Ramos (cell line): ENCODE data around the gene ABHD14A.
"Not testable (repeated sequence)": the region's sequence is repeated elsewhere in the genome, so short reads cannot be mapped to it uniquely, and the experiment has no call there.

Source experiments
- in situ Hi-C: fragments of 300-500 bp; cut with MboI; formaldehyde crosslinking; loops from one replicate; pipeline ENCODE4 v1.14.3; 2022; ENCODE audit warnings: low sequenced_read_pairs; ENCODE audit not compliant: unreplicated experiment

ABHD14A gene

DNA sequence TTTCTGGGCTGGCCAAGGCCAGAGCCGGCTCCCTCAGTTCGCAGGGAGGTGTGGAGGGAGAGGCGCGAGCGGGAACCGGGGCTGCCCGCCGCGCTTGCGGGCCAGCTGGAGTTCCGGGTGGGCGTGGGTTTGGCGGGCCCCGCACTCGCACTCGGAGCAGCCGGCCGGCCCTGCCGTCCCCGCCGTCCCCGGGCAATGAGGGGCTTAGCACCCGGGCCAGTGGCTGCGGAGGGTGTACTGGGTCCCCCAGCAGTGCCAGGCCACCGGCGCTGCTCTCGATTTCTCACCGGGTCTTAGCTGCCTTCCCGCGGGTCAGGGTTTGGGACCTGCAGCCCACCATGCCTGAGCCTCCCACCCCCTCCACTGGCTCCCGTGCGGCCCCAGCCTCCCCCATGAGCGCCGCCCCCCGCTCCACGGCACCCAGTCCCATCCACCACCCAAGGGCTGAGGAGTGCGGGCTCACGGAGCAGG, 15.7 kb downstream of the ABHD14A start:
- in situ Hi-C loops: not testable (repeated sequence)

DNA sequence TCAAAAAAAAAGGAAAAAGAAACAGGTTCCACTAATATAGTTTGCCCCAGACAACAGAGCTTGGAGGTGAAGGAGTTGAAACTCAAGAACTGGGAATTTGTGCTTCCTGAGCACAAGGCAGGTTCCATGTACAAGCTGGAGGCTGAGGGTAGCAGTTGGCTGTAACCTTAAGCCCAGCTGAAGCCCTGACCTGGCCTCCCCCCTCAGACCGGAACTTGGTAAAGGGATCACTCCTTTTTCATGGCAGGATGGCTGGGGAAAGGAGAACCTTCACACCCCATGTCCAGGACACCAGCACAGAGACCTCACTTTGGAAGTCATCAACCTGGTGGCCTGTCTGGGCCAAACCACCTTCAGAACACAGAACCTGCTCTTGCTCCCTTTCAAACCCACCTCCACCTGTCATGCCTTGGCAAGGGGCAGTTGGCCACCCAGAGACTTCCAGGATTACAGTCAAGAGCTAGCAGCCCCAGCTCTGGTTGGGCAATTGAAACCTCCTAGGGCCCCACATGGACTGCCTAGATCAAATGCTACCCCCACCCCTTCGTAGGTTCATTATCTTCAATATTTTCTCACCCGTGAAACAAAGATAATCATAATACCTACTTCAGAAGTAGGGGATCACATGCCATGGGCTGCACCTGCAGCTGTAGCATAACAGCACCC, 17.3 kb downstream of the ABHD14A start:
- in situ Hi-C loops: no loop called here

DNA sequence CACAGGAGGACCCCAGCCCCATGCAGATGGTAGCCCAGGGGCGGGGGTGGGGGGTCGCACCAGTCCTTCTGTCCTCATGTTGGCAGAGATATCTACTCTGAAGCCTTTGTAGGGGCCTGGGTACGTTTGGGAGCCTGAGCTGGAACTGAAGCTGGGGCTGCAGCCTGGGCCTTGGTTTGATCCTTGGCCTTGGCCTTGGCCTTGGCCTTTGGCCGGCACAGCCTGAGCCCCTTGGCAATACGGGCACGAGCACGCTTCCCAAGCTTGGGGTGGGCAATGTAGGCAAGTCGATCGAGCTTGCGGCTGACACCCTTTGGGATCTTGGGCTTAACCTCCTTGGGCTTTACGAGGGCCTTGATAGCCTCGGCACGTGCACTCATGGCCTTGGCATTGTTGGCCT, 18.8 kb downstream of the ABHD14A start:
- in situ Hi-C loops: not testable (repeated sequence)

DNA sequence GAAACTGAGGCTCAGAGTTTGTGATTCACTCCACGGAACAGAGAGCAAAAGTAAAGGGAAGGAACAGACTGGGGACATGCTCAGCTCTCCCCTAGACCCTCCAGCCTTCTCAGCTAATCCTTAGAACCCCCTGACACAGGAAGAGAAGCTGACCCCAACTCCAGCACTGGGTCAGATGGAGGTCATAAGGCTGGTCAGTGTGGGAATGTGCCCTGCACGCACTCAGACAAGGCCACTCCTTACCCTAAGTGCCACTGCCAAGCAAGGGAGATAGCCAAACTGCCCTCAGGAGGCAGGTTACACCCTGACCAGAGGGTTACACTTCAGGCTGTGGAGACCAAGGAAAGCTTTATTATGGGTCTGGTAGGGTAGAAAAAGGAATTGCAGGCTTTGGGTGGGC, 19.7 kb downstream of the ABHD14A start:
- in situ Hi-C loops: no loop called here

DNA sequence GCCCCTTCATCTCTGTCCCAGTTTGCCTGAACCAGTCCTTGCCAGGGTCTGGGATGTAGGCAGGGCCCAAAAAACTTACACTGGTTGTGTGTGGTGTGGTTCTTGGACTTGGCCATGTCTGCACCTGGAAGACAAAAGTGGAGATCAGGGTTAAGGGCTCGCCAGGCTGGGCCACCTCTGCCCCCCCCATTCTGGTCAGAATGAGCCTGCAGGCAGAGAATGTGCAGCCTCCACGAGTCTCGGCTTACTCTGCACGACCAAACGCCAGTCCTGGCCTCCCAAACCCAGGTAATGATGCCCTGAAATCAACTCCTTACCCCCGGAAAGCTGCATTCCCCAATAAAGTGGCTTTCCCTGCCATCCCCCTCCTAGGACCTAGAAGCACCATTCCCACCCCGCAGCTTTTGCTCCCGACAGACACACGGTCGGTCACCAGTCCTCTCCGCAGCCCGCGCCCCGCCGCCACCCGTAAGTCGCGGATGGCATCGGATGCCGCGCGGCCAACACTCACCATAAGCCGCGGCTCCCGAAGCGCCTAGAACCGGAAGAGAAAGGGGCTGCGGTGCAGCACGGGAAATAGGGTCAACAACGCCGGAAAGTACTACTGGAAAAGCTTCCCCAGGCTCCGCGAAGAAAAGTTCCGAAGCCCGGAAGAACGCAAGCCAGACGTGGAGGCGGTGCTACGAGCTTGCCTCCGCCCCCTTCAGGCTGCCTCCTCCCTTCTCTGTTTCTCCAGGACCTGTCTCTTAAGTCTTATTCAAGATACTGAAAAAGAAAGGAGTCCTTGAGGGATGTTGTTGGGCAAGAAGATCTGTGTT, 20.7 kb downstream of the ABHD14A start, which contains the start of gene RPL29:
Gene RPL29 (minus strand): TSS at position 550 of the 818 bp plus-strand sequence. CDS start 434 bp downstream, at position 116.
- in situ Hi-C loops: no loop called here

DNA sequence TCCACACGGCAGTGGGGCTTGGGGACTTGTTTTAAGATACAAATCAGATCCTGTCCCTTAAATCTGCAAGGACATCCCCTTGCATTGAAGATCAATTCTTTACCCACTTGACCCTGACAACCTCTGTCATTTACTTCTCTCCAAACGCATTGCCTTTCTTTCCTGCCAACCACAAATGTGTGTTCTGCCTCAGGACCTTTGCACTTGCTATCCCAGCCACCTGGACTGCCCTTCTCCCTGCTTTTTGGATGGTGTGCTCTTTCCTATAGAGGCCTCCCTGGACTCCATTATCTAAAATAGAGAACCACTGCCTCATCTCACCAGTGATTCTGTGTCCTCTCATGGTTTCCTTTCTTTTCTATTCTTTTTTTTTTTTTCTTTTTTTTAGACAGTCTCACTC, 22.3 kb downstream of the ABHD14A start:
- in situ Hi-C loops: no loop called here

DNA sequence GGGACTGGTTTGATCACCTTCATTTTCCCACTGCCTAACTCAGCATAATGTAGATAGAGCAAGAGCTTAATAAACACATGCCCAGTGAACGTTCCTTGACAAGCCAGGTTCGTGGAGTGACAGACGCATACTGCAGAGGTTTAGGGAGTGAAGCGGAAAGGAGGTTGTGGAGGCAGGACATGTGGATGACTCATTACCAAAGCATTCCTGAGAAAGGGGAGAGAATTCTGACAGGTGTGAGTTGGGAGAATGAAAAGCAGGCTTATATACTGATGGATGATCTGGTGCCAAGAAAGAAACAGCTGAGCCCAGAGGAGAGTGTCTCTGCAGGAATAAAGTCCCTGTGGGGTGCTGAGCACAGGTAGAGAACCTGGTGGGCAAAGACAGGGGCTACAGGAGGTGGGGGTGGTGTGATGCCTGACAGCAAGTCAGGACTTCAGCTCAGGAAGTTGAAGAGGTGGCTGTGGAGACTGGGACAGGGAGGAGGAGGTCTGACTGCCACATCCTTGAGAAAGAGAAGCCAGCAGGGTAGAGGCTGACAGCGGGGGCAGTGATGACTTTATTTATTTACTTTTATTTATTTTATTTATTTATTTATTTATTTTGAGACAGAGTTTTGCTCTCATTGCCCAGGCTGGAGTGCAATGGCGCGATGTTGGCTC, 23.2 kb downstream of the ABHD14A start:
- in situ Hi-C loops: no loop called here

DNA sequence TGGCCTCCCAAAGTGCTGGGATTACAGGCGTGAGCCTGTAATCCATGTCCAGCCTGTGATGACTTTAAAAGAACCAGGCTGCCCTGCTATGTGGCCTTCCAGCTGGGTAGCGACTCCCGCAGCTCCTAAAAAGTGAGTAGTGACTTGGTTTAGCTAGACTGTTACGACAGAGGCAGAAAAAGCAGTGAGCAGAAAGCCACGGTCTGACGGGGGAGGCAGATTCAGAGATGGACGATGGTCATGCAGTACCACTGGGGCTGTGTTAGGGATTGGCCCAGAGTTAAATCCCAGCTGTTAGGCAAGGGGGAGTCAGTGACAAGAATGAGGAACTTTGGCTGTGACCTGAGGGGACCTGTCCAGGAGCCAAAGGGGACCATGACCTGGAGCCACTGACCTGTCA, 23.9 kb downstream of the ABHD14A start:
- in situ Hi-C loops: no loop called here

DNA sequence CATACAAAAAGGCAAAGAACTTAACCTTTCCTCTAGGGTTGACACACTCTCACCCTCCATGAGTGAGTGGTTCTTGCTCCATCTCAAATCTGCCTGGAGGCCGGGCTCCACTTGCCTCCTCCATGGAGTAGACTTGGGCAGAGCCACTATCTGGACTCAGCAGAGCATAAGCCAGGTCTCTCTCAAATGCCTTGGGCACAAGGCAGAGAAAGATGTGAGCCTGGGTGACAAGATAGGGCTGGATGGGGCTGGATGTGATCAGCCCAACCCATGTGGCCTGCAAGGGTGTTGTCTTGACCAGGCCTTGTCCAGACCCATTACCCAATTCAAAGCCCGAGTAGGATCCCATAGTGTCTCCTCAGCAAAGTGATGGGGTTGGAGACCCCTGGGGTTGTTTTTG, 25.0 kb downstream of the ABHD14A start:
- in situ Hi-C loops: loop anchor here (5.0 to 10.0 kb wide), 2 partner anchors 142 to 345 kb away; no protein-coding TSS in a partner anchor

DNA sequence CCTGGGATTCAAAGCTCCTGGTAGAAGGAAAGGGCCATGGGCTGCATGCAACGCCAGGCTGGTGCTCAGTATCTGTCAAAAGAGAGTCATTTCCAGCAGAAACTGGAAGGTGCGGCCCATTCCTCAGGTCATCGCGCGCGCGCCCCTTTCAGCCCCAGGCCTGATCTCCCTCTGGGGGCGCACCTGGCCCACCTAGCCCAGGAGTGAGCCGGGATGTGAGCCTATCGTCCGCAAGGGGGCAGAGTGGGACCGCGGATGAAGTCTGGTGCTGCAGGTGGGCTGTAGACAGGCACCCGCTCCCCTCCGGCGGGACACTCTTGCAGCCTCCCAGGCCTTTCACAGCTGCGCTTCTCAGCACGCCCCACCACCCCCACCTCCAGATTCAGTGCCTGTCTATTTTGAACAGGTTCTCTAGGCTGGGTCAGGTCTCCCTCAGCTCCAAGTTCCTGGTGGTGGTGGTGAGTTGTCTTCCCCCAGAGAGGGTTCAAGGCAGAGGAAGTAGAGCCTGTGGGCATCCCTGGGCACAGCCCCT, 26.6 kb downstream of the ABHD14A start:
- in situ Hi-C loops: loop anchor here (5.0 to 10.0 kb wide), 2 partner anchors 141 to 343 kb away; no protein-coding TSS in a partner anchor

DNA sequence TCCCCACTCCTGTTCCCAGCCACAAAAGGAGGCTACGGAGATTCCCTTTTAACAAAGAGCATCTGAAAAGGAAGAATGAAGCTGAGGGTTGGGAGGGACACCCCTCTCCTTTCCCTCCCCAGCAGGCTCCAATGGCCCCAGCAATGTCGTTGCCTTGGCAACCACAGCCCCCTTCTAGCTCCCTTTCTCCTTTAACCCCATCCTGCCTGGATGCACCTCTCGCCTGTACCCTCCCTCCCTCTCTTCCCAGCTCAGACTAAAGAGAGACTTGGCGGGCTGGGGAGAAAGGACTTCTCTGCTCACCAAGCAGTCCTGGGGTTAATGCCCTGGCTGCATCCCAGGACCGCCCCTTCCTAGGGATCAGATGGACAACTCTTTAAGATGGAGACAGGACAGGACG, 27.9 kb downstream of the ABHD14A start:
- in situ Hi-C loops: loop anchor here (5.0 to 10.0 kb wide), 2 partner anchors 140 to 342 kb away; no protein-coding TSS in a partner anchor

DNA sequence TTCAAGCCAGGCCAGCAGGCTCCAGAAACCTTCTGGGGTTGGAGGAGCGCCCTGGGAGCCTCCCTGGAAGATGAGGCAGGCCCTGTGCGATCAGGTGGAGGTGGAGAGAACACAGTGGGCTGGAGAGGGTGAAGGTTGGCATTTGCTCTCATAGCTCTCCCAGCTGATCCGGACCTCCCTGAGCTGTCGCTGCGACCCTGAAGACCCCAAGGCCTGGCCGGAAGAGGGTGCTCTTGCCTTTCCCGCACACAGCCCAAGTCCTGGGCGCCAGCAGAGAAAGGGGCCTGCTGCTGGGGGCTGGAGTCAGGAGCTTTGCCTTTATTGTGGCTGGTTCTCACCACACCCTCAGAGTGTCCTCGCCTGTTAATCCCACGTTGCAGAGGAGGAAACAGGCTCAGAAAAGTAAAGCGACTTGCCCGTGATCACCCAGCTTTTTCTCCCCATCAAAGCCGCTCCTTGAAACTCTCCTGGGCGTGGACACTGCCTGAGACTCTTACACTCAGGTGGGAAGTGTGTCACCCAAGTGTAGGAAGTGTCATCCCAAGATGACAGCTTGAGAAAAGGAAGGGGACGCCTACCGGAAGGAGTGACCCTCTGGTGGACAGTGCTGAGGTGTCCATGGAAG, 29.4 kb downstream of the ABHD14A start:
- in situ Hi-C loops: loop anchor here (5.0 to 10.0 kb wide), 2 partner anchors 138 to 341 kb away; no protein-coding TSS in a partner anchor

DNA sequence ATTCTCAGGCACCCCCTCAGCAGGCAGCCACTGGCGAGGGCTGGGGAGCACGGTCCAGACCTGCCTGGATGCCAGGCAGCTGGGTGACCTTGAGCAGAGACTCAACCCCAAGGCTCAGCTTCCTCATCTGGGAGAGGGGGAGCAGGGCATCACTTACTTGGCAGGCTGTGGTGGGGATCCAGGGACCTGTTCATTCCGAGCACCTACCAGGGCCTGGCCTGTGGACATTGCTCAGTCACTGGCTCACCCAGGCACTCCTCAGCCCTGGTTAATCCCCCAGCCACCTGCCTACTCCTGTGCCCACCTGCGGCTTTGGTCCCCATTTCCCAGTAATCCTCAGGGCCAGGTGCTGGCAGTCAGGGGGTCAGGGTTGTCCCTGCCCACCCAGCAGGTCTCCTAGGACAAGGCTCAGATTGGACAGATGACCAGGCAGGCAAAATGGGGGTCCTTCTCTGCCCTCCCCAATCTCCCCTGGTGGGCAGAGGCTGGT, 30.1 kb downstream of the ABHD14A start:
- in situ Hi-C loops: loop anchor here (5.0 to 10.0 kb wide), 2 partner anchors 137 to 340 kb away; no protein-coding TSS in a partner anchor

DNA sequence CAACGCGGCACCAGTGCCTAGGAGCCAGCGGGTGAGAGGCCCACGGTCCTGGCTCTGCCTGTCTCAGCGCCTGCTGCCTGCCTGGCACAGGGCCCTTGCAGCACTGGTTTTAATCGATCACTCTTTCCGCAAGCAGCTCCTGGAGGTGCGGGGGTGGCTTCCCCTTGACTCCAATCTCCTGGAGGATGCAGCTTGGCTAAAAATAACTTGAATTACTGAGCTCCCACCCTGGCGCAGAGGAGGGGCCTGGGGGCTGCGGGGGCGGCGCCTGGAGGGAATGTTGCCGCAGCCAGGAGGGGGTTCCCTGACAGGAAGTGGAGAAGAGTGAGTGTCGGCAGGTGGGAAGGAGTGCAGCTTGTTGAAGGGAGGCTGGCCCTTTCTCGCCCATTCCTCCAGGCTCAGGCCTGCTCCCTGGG, 30.7 kb downstream of the ABHD14A start:
- in situ Hi-C loops: loop anchor here (10.0 kb wide), 1 partner anchor 339 kb away; no protein-coding TSS in a partner anchor

DNA sequence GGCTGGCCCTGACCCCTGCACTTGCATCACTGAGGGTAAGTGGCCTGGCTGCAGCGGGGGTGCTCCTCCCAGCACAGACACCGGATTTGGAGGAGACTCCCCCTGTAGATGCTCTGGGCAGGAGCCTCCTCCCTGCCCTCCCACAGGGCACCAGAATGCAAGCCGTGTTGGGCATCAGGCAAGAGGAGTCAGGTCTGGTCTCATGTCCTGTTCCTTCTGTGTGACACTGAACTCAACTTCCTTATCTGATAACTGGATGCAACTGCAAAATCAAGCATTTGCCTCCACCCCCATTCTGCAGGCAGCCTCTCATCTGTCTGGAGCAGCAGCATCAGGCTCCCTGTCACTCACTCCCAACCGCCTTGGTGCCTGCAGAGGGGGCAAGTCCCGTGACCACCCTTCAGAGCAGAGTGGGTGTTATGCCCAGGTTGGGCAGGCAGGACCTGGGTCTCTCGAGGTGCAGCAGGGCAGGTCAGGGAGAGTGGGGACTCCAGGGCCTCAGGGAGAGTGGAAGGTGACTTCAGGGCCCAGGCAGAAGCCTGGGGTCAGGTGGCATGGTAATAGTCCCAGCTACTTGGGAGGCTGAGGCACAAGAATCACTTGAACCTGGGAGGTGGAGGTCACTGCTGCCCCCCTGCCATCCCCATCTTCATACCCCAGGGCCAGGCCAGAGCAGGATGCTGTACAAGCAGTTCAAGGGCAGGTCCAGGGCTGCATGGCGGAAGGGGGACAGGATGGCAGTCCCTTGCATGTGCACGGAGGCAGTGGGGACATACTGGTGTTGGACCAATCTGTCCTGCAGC, 31.4 kb downstream of the ABHD14A start:
- in situ Hi-C loops: loop anchor here (10.0 kb wide), 1 partner anchor 339 kb away; no protein-coding TSS in a partner anchor

DNA sequence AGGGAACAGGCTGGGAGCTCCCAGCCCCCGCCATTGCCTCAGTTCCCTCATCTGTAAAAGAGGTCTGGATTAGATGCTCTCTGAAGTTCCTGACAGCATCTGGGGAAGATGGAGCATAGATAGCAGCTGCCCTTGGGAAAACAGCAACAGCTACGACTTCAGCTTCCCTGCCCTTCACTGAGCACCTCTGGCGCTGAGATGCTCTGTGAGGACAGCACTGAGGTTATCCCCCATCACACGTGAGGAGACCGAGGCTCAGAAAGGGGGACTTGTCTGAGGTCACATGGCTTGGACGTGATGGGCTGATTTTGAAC, 31.9 kb downstream of the ABHD14A start:
- in situ Hi-C loops: loop anchor here (10.0 kb wide), 1 partner anchor 338 kb away; no protein-coding TSS in a partner anchor

DNA sequence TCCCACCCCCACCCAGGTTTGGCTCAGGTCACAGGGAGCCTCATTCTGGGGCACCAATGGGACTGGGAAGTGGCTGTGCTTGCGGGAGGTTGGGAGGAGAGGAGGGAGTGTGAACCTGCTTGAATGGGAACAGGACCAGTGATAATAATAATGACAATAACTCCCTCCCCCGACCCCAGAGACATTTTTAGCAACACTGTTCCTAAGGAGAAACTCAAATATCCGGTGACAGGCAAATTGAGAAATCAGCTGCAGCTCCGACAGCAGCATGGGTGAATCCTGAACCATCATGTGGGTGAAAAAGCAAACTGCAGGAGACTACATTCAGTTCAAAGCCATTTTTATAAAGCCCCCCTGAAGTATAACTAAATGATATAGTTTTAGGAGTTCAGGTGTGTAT, 32.4 kb downstream of the ABHD14A start:
- in situ Hi-C loops: loop anchor here (10.0 kb wide), 1 partner anchor 338 kb away; no protein-coding TSS in a partner anchor

DNA sequence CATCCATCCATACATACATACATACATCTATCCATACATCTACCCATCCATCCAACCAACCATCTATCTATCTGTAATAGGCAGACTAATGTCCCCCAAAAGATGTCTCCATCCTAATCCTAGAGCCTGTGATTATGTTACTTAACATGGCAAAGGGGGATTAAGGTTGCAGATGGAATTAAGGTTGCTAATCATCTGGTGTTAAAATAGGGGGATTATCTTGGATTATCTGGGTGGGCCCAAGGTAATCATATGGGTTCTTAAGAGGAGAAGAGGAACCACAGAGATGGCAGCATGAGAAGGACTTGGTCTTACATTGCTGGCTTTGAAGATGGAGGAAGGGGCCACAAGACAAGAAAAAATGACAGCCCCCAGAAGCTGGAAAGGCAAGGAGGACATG, 35.6 kb downstream of the ABHD14A start:
- in situ Hi-C loops: no loop called here

DNA sequence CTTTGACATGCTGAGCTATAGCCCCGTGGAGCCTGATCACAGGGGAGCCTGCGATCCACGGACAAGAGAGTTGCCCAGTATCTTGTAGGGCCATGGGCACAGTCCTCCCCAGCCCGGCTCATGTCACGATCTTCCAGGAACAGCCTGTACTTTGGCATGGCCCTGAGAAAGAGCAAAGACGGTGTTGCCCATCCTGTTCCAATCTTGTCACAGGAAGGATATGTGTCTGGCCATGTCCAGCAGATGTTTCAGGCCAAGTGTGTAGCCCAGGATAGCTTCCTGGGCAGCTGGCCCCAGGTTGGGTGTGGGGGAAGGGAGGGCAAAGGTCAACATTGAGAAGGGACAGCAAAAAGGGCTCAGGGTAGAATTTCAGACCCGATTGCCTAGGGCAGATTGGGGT, 37.8 kb downstream of the ABHD14A start:
- in situ Hi-C loops: no loop called here
